A673 (cell line): ENCODE results near the gene FOXN4. TPM values are rescaled to one million over a fixed set of nuclear protein-coding genes. Genes with fewer than 3 reads are reported as not detected.

Source experiments
- BruUV-seq: library from RNA; stranded (reverse); fragments of 400-500 nt; replicated peaks from 2 replicates; lab custom pipeline; 2021; lab: Mats Ljungman, UMichigan
- CTCF ChIA-PET: fragments of 300-600 bp; sonication (Branson Sonifier 250); formaldehyde crosslinking; loops from one replicate; lab custom pipeline; 2022; ENCODE audit warnings: antibody characterized with exemption; lab: Charles Lee
- POLR2A ChIA-PET: fragments of 300-600 bp; sonication (Branson Sonifier 250); formaldehyde crosslinking; loops from one replicate; lab custom pipeline; 2022; ENCODE audit warnings: antibody characterized with exemption; ENCODE audit not compliant: low non-redundant PET; lab: Charles Lee
- DNase-seq: peaks from one replicate; pipeline ENCODE4 v3.0.0-alpha.2; 2015; ENCODE audit warnings: low spot score
- H3K27ac ChIP-seq: fragments of 200-600 bp; sonication (generic); 2 replicates; pipeline ENCODE4 v1.5.1; 2016; ENCODE audit warnings: mixed run types, low read depth, mild to moderate bottlenecking, mixed read lengths, antibody characterized with exemption, low read length; ENCODE audit not compliant: poor library complexity, severe bottlenecking
- H3K27me3 ChIP-seq: fragments of 200-600 bp; sonication (generic); replicated peaks from 2 replicates; pipeline ENCODE4 v1.6.1; 2017; ENCODE audit warnings: mixed run types, low read depth, mild to moderate bottlenecking, mixed read lengths, antibody characterized with exemption, low read length; ENCODE audit not compliant: insufficient read depth, poor library complexity
- H3K36me3 ChIP-seq: fragments of 200-600 bp; sonication (generic); 2 replicates; pipeline ENCODE4 v1.6.1; 2016; ENCODE audit warnings: mixed run types, mild to moderate bottlenecking, mixed read lengths, antibody characterized with exemption, low read length; ENCODE audit not compliant: insufficient read depth, poor library complexity, severe bottlenecking
- H3K4me1 ChIP-seq: fragments of 200-600 bp; sonication (generic); 2 replicates; pipeline ENCODE4 v1.6.1; 2017; ENCODE audit warnings: mixed run types, mild to moderate bottlenecking, mixed read lengths, antibody characterized with exemption, low read length; ENCODE audit not compliant: insufficient read depth, poor library complexity, severe bottlenecking
- H3K4me3 ChIP-seq: fragments of 200-600 bp; sonication (generic); 2 replicates; pipeline ENCODE4 v1.5.1; 2016; ENCODE audit warnings: low read depth, mixed run types, mild to moderate bottlenecking, mixed read lengths, low read length; ENCODE audit not compliant: poor library complexity, severe bottlenecking
- H3K9me3 ChIP-seq: fragments of 200-600 bp; sonication (generic); 2 replicates; pipeline ENCODE4 v1.6.1; 2016; ENCODE audit warnings: mixed run types, low read depth, mild to moderate bottlenecking, mixed read lengths, antibody characterized with exemption, low read length; ENCODE audit not compliant: poor library complexity, severe bottlenecking
- EZH2 ChIP-seq: fragments of 200-600 bp; sonication (generic); IDR thresholded peaks from 2 replicates; pipeline ENCODE4 v1.6.1; 2017; ENCODE audit warnings: borderline replicate concordance, low read depth, mild to moderate bottlenecking, mixed read lengths, antibody characterized with exemption, low read length; ENCODE audit not compliant: poor library complexity, severe bottlenecking
- intact Hi-C: fragments of 100-400 bp; cut with micrococcal nuclease; formaldehyde crosslinking; loops from one replicate; pipeline ENCODE4 v1.10.0; 2022; ENCODE audit not compliant: unreplicated experiment
- total RNA-seq: library from RNA; stranded (reverse); gene quantifications from 2 replicates; pipeline ENCODE4 v1.2.3, GENCODE V29; 2021
- TF ChIP-seq, protein P1 (sequence below): fragments of 300-800, 200-600 bp; sonication (generic); conservative IDR thresholded peaks from 2 replicates; pipeline ENCODE4 v1.5.1; 2017; ENCODE audit warnings: low read depth, mild to moderate bottlenecking, antibody characterized with exemption, low read length, moderate library complexity, mixed read lengths

FOXN4 gene
- total RNA-seq, 1 experiment from 2014 or later: not detected

DNA sequence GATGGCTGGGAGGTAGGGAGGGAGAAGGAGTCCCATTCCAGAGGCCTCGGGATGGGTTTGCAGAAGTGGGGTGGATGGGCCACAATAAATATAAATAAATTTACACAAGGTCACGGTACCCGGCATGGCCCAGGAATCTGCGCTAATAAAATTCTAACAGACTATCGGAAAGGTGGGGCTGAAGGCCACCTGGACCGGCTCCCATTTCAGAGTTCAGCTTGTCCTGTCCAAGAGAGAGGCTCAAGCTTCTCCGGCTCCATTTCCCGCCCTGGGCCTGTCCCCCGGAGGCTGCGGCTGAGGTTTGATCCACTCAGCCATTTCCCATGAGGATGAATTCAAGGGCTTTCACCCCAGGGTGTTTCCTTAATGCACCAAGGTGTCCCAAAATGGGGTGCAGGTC, 30.2 kb downstream of the FOXN4 start:
- no peaks in the 10 kb centered on the region for H3K27me3 ChIP-seq
- intact Hi-C loops: no loop called here
- H3K4me1 ChIP-seq: no peaks in the 10 kb centered on the region
- no peak for DNase-seq
- no peak for TF ChIP-seq EZH2
- TF ChIP-seq, protein P1, sequence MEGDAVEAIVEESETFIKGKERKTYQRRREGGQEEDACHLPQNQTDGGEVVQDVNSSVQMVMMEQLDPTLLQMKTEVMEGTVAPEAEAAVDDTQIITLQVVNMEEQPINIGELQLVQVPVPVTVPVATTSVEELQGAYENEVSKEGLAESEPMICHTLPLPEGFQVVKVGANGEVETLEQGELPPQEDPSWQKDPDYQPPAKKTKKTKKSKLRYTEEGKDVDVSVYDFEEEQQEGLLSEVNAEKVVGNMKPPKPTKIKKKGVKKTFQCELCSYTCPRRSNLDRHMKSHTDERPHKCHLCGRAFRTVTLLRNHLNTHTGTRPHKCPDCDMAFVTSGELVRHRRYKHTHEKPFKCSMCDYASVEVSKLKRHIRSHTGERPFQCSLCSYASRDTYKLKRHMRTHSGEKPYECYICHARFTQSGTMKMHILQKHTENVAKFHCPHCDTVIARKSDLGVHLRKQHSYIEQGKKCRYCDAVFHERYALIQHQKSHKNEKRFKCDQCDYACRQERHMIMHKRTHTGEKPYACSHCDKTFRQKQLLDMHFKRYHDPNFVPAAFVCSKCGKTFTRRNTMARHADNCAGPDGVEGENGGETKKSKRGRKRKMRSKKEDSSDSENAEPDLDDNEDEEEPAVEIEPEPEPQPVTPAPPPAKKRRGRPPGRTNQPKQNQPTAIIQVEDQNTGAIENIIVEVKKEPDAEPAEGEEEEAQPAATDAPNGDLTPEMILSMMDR: no peak
- no peak overlapping the region for H3K27ac ChIP-seq
- no peak overlapping the region for H3K4me3 ChIP-seq
- CTCF ChIA-PET: no interaction called here
- H3K36me3 ChIP-seq: no peaks in the 10 kb centered on the region
- no peaks in the 10 kb centered on the region for H3K9me3 ChIP-seq
- BruUV-seq: no TSS peak
- POLR2A ChIA-PET: no interaction called here

DNA sequence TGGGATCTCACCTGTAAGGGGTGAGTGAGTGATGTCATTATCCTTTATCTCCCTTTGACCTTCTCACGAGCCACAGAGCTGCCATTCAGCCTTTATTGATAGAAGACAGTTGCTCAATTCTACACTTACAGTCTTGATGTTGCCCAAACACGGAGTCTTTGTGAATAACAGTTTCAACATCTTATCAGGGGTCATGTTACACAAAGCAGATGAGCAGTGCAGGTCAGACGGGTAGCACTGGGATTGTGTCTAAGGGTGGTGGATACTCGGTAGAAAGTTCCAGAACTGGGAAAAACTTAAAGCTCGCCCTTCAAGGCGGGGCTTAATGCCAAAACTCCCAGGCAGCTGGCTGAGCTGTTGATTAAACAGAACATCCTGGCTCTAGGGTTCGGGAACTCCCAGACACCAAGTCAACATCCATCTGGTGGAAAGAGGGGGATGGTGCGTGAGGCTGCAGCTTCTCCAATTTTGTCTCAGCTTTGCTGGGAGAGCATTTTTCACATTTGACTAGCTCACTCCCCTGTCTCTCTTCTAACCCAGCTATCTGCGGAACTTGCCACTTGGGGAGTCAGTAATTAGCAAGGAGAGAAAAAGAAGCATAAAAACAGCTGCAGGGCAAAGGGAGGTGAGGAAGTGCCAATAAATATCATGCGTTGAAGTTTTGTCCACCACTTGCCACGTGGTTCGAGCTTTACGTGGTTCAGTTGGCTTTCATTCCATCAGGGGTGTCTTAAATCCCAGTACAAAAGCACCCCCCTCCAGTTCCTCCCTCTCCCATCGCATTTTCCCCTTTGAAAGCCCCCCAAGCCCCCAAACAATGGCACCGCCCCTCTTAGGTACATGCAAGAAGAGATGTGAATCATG, 31.0 kb downstream of the FOXN4 start:
- Histone ChIP-seq H3K36me3 (no peaks in the 10 kb centered on the region), H3K27ac (no peak overlapping the region), H3K4me3 (no peak overlapping the region), H3K4me1 (no peaks in the 10 kb centered on the region), H3K27me3 (no peaks in the 10 kb centered on the region), H3K9me3 (no peaks in the 10 kb centered on the region)
- intact Hi-C loops: no loop called here
- no TSS peak for BruUV-seq
- no peak for TF ChIP-seq EZH2
- TF ChIP-seq, protein P1: no peak
- CTCF ChIA-PET: no interaction called here
- POLR2A ChIA-PET: no interaction called here
- DNase-seq: no peak

DNA sequence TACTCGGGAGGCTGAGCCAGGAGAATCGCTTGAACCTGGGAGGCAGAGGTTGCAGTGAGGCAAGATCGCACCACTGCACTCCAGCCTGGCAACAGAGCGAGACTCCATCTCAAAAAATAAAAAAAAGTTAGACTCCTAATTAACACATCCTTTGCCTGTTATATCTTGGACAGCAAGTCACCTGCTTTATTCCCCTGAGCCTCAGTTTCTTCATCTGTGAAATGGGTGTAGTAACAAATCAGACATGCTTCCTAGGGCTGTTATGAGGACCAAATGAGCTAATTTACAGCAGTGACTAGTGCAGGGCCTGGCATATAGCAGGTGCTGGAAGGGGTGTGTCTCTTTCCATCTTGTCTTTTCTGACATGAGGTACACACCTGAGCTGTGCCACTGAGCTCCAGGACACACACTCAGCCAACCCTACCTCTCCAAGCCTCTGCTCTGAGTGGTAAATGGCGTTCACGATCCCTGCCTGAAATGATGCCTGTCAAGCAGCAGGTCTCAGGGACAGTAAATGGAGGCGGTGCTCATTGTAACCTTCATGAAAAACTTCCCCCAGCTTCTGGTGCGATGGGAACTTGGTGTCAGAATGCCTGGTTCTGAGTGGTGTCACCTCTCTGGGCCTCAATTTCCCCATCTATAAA, 31.7 kb downstream of the FOXN4 start:
- CTCF ChIA-PET: no interaction called here
- no peaks in the 10 kb centered on the region for H3K9me3 ChIP-seq
- H3K4me1 ChIP-seq: no peaks in the 10 kb centered on the region
- H3K27me3 ChIP-seq: no peaks in the 10 kb centered on the region
- no peaks in the 10 kb centered on the region for H3K36me3 ChIP-seq
- no peak for TF ChIP-seq EZH2
- TF ChIP-seq, protein P1: no peak
- DNase-seq: no peak
- no TSS peak for BruUV-seq
- intact Hi-C loops: no loop called here
- no peak overlapping the region for H3K4me3 ChIP-seq
- POLR2A ChIA-PET: no interaction called here
- H3K27ac ChIP-seq: no peak overlapping the region
